ENCODE results near the gene CNTN4. TPM values are rescaled to one million over a fixed set of nuclear protein-coding genes. Genes with fewer than 3 reads are reported as not detected.
"Not testable (repeated sequence)": the region's sequence is repeated elsewhere in the genome, so short reads cannot be mapped to it uniquely, and the experiment has no call there.

CNTN4 gene
- total and polyA plus RNA-seq, 2 donors (not counting 3 experiments of a cell fraction or from before 2014, with no cell fraction given), result not detected

DNA sequence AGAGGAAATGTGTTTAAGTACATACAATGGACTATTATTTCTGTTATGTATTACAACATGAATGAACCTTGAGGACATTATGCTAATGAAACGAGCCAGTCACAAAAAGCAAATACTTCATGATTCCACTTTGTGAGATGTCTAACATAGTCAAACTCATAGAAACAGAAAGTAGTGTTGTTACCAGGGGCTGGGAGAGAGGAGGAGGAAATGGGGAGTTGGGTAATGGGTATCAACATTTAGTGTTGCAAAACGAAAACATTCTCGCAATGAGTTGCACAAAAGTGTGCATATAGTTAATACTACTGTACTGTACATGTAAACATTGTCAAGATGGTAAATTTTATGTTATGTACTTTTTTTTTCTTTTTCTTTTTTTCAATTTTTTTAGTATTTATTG, 817.2 kb downstream of the CNTN4 start:
- no peaks in the 10 kb centered on the region for H3K27me3 ChIP-seq (ENCODE audit: control insufficient read depth in 2 of 2, insufficient read depth in 2 of 2, low read length in 2 of 2)

GRCh38 chr3:2916640-2917039, 818.0 kb downstream of the CNTN4 start:
- H3K36me3 ChIP-seq (ENCODE audit: control insufficient read depth in 2 of 2, extremely low read depth in 1 of 2, insufficient read depth in 2 of 2, low read length in 2 of 2); BruUV-seq (replicated peaks); H4K20me1 ChIP-seq (replicated peaks; ENCODE audit: control insufficient read depth, extremely low read depth, insufficient read depth, low read length); H3K79me2 ChIP-seq (ENCODE audit: control insufficient read depth, insufficient read depth, low read length); FAIRE-seq; H3K9ac ChIP-seq (replicated peaks; ENCODE audit: extremely low read depth, insufficient read depth, low read length); H3K4me3 ChIP-seq (replicated peaks in 1 of 3; ENCODE audit: insufficient read depth in 1 of 3, low read depth in 1 of 3, low read length in 3 of 3); H3K4me2 ChIP-seq (ENCODE audit: insufficient read depth, low read length); CTCF ChIA-PET; H3K9me1 ChIP-seq (replicated peaks; ENCODE audit: control insufficient read depth, extremely low read depth, insufficient read depth, low read length); dilution Hi-C loops (cut with MboI; ENCODE audit: extremely low pct_ligation_motif_present, low sequenced_read_pairs); H3K9me3 ChIP-seq (replicated peaks; ENCODE audit: control insufficient read depth, insufficient read depth, low read length); intact Hi-C loops (cut with micrococcal nuclease); H3K27me3 ChIP-seq (ENCODE audit: control insufficient read depth in 2 of 2, insufficient read depth in 2 of 2, low read length in 2 of 2); H3K27ac ChIP-seq (ENCODE audit: insufficient read depth, low read depth, low read length); H2AFZ ChIP-seq (ENCODE audit: low read depth, low read length); POLR2A ChIA-PET; H3K4me1 ChIP-seq (ENCODE audit: control insufficient read depth, extremely low read depth, insufficient read depth, low read length); DNase-seq (ENCODE audit: low read depth, low spot score): not testable (repeated sequence)

More for the DNA sequence above, 817.2 kb downstream of the CNTN4 start:
- DNase-seq (ENCODE audit: low read depth, low spot score) (no peak), FAIRE-seq (no peak)
- Histone ChIP-seq H3K79me2 (ENCODE audit: control insufficient read depth, insufficient read depth, low read length) (no peaks in the 10 kb centered on the region), H3K9ac (replicated peaks; ENCODE audit: extremely low read depth, insufficient read depth, low read length) (no peak overlapping the region), H3K4me3 (replicated peaks in 1 of 3; ENCODE audit: insufficient read depth in 1 of 3, low read depth in 1 of 3, low read length in 3 of 3) (no peak overlapping the region), H2AFZ (ENCODE audit: low read depth, low read length) (no peak overlapping the region), H3K27ac (ENCODE audit: insufficient read depth, low read depth, low read length) (no peak overlapping the region), H3K9me1 (replicated peaks; ENCODE audit: control insufficient read depth, extremely low read depth, insufficient read depth, low read length) (no peaks in the 10 kb centered on the region), H3K4me2 (ENCODE audit: insufficient read depth, low read length) (no peak overlapping the region), H3K9me3 (replicated peaks; ENCODE audit: control insufficient read depth, insufficient read depth, low read length) (no peaks in the 10 kb centered on the region), H3K36me3 (ENCODE audit: control insufficient read depth in 2 of 2, extremely low read depth in 1 of 2, insufficient read depth in 2 of 2, low read length in 2 of 2) (no peaks in the 10 kb centered on the region), H4K20me1 (replicated peaks; ENCODE audit: control insufficient read depth, extremely low read depth, insufficient read depth, low read length) (no peaks in the 10 kb centered on the region), H3K4me1 (ENCODE audit: control insufficient read depth, extremely low read depth, insufficient read depth, low read length) (no peaks in the 10 kb centered on the region)
- dilution Hi-C loops (cut with MboI; ENCODE audit: extremely low pct_ligation_motif_present, low sequenced_read_pairs) (no loop called here), intact Hi-C loops (cut with micrococcal nuclease) (no loop called here)
- POLR2A ChIA-PET, result no interaction called here
- no TSS peak for BruUV-seq (replicated peaks)
- CTCF ChIA-PET, result no interaction called here
- TF ChIP-seq POLR2AphosphoS5 (IDR thresholded peaks at IDR 0.05; ENCODE audit: insufficient read depth, low read depth, low read length) (no peak), FOS (IDR thresholded peaks at IDR 0.05; ENCODE audit: borderline replicate concordance, insufficient read depth, low read length) (no peak), POLR2A (IDR thresholded peaks at IDR 0.05; ENCODE audit: low read depth, low read length) (no peak), GATA2 (IDR thresholded peaks at IDR 0.05; ENCODE audit: insufficient read depth, insufficient read length, low read depth, low read length) (no peak), EZH2 (IDR thresholded peaks at IDR 0.05; ENCODE audit: borderline replicate concordance, low read depth, low read length, severe bottlenecking) (no peak), JUN (IDR thresholded peaks at IDR 0.05; ENCODE audit: borderline replicate concordance, insufficient read depth, insufficient read length, low read depth) (no peak), MYC (IDR thresholded peaks at IDR 0.05; ENCODE audit: low read depth, low read length) (no peak)
- TF ChIP-seq, protein P1, sequence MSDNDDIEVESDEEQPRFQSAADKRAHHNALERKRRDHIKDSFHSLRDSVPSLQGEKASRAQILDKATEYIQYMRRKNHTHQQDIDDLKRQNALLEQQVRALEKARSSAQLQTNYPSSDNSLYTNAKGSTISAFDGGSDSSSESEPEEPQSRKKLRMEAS (IDR thresholded peaks at IDR 0.05; ENCODE audit: insufficient read depth, insufficient read length), result no peak
- TF ChIP-seq, protein P2, sequence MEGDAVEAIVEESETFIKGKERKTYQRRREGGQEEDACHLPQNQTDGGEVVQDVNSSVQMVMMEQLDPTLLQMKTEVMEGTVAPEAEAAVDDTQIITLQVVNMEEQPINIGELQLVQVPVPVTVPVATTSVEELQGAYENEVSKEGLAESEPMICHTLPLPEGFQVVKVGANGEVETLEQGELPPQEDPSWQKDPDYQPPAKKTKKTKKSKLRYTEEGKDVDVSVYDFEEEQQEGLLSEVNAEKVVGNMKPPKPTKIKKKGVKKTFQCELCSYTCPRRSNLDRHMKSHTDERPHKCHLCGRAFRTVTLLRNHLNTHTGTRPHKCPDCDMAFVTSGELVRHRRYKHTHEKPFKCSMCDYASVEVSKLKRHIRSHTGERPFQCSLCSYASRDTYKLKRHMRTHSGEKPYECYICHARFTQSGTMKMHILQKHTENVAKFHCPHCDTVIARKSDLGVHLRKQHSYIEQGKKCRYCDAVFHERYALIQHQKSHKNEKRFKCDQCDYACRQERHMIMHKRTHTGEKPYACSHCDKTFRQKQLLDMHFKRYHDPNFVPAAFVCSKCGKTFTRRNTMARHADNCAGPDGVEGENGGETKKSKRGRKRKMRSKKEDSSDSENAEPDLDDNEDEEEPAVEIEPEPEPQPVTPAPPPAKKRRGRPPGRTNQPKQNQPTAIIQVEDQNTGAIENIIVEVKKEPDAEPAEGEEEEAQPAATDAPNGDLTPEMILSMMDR (IDR thresholded peaks at IDR 0.05; ENCODE audit: extremely low read depth in 1 of 2, insufficient read depth in 1 of 2, low read depth in 1 of 2, low read length in 2 of 2), result no peak

Measured in endothelial cell of umbilical vein (primary cell).